ENCODE results near the gene AIM2.

DNA sequence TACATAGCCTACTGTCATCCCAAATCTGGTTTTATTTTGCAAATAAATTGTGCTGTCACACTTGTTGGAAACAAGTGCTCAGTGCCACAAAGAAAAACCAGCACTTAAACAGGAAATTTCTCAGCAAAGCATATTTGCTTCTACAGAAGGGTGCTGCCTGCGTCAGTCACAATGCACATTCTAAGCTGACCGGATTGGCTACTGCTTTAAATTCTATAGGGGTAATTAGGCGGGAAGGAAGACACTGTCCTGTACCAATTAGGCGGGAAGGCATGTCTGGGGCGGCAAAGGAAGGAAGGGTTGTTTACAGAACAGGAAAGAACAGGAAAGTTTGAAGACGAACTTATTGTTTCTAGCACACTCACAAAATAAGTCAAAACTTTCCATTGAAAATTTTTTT lies 64.1 kb downstream of the AIM2 start:
- TF ChIP-seq, protein P1, sequence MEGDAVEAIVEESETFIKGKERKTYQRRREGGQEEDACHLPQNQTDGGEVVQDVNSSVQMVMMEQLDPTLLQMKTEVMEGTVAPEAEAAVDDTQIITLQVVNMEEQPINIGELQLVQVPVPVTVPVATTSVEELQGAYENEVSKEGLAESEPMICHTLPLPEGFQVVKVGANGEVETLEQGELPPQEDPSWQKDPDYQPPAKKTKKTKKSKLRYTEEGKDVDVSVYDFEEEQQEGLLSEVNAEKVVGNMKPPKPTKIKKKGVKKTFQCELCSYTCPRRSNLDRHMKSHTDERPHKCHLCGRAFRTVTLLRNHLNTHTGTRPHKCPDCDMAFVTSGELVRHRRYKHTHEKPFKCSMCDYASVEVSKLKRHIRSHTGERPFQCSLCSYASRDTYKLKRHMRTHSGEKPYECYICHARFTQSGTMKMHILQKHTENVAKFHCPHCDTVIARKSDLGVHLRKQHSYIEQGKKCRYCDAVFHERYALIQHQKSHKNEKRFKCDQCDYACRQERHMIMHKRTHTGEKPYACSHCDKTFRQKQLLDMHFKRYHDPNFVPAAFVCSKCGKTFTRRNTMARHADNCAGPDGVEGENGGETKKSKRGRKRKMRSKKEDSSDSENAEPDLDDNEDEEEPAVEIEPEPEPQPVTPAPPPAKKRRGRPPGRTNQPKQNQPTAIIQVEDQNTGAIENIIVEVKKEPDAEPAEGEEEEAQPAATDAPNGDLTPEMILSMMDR (IDR thresholded peaks at IDR 0.05; ENCODE audit: insufficient read depth, low read length, poor library complexity, severe bottlenecking), result no peak
- TF ChIP-seq EZH2phosphoT487 (conservative IDR thresholded peaks at IDR 0.05; ENCODE audit: low read length), result no peak
